Measurements from ENCODE around the gene MASP1.

GRCh38 chr3:187321766-187322165, 30.2 kb upstream of the MASP1 start:
- TF ChIP-seq POLR2AphosphoS5 (IDR thresholded peaks at IDR 0.05; ENCODE audit: low read depth, low read length) = no peak
- TF ChIP-seq REST (IDR thresholded peaks at IDR 0.05; ENCODE audit: insufficient read depth in 1 of 2, low read depth in 2 of 2, low read length in 2 of 2) = no peak
